ENCODE results near the gene CDKN1C.

CDKN1C gene

GRCh38 chr11:2887515-2888195 lies 2.1 kb upstream of the CDKN1C start:
- no peak for DNase-seq

- no peak for DNase-seq
Measured at GRCh38 chr11:2886936-2887335, 1.4 kb upstream of the CDKN1C start.

- DNase-seq, result no peak
Measured at GRCh38 chr11:2886191-2886894, 768 bp upstream of the CDKN1C start.

GRCh38 chr11:2885017-2885677 lies 428 bp downstream of the CDKN1C start:
- DNase-seq, result no peak

- no peak for DNase-seq
Measured at GRCh38 chr11:2883979-2884815, 1.4 kb downstream of the CDKN1C start.

GRCh38 chr11:2883640-2883978 lies 2.0 kb downstream of the CDKN1C start:
- no peak for DNase-seq

- no peak for DNase-seq
Measured at GRCh38 chr11:2882396-2883110, 3.0 kb downstream of the CDKN1C start.

- DNase-seq, result no peak
Measured at GRCh38 chr11:2881981-2882375, 3.6 kb downstream of the CDKN1C start.

GRCh38 chr11:2881076-2881980 lies 4.2 kb downstream of the CDKN1C start:
- no peak for DNase-seq

- no peak for DNase-seq
Measured at GRCh38 chr11:2880646-2881045, 4.9 kb downstream of the CDKN1C start.

GRCh38 chr11:2878782-2879181 lies 6.8 kb downstream of the CDKN1C start:
- no peak for DNase-seq

GRCh38 chr11:2877474-2877873 lies 8.1 kb downstream of the CDKN1C start:
- no peak for DNase-seq

GRCh38 chr11:2874963-2875362 lies 10.6 kb downstream of the CDKN1C start:
- DNase-seq, result no peak

- no peak for DNase-seq
Measured at GRCh38 chr11:2870969-2871680, 14.4 kb downstream of the CDKN1C start.

- no peak for DNase-seq
Measured at GRCh38 chr11:2870460-2870859, 15.1 kb downstream of the CDKN1C start.

- no peak for DNase-seq
Measured at GRCh38 chr11:2869561-2870427, 15.8 kb downstream of the CDKN1C start.

- DNase-seq, result no peak
Measured at GRCh38 chr11:2869134-2869526, 16.4 kb downstream of the CDKN1C start.

GRCh38 chr11:2868506-2869133 lies 17.0 kb downstream of the CDKN1C start:
- DNase-seq, result no peak
